Measurements from ENCODE around the gene TBC1D3L. TPM values are rescaled to one million over a fixed set of nuclear protein-coding genes. Genes with fewer than 3 reads are reported as not detected.
"Not testable (repeated sequence)": the region's sequence is repeated elsewhere in the genome, so short reads cannot be mapped to it uniquely, and the experiment has no call there.

The TBC1D3L gene
- total RNA-seq = 10 to 100 TPM in 5 of 6 donors, 1 to 10 TPM in 1; 9.4 to 57.6 (median 17.8) TPM

- H3K4me1 ChIP-seq; H3K9me3 ChIP-seq; H3K27ac ChIP-seq; DNase-seq; H3K4me3 ChIP-seq; H3K36me3 ChIP-seq; H3K27me3 ChIP-seq; ATAC-seq (ENCODE audit: low FRiP score in 2 of 2): not testable (repeated sequence)
- no CpG with 5 or more reads among the region's 11 CpGs for WGBS, 2 donors
Measured at GRCh38 chr17:37988960-37989359, at the start of gene TBC1D3L. Gene TBC1D3L (minus strand): TSS chr17:37989060. CDS start chr17:37987520, 1,540 bp downstream.

GRCh38 chr17:38003676-38004075, 14.8 kb upstream of the TBC1D3L start, which contains the start of gene TBC1D3D:
Gene TBC1D3D (plus strand): TSS chr17:38003976. CDS start chr17:38005561, 1,585 bp downstream.
- H3K27ac ChIP-seq; H3K27me3 ChIP-seq; H3K9me3 ChIP-seq; ATAC-seq (ENCODE audit: low FRiP score in 2 of 2); H3K4me1 ChIP-seq; H3K4me3 ChIP-seq; DNase-seq; H3K36me3 ChIP-seq: not testable (repeated sequence)
- no CpG with 5 or more reads among the region's 11 CpGs for WGBS, 2 donors

Small RNA genes within 50 kb of the gene (small RNA-seq; reads per million reads assigned to genes)
- 0 reads per million in 4 donors for gene RF00001

Other genes starting within 250 kb of the TBC1D3L start
- gene HNF1B, start 244.0 kb downstream of the TBC1D3L start, total RNA-seq = 10 to 100 TPM; 14.4 to 31.4 (median 16.0) TPM
- gene TBC1D3K, start 64.6 kb downstream of the TBC1D3L start, total RNA-seq = under 1 TPM in 1 of 6 donors, not detected in 5; 0.15 TPM
- under 1 TPM in 2 of 6 donors, not detected in 4; 0.47 to 0.76 TPM for gene TBC1D3D, start 14.9 kb upstream of the TBC1D3L start, total RNA-seq
- under 1 TPM in 1 of 6 donors, not detected in 5; 0.29 TPM for gene TBC1D3C, start 79.6 kb upstream of the TBC1D3L start, total RNA-seq
- gene TBC1D3E, start 138.9 kb upstream of the TBC1D3L start, total RNA-seq = not detected
- gene TBC1D3, start 203.5 kb upstream of the TBC1D3L start, total RNA-seq = not detected

All from upper lobe of left lung (tissue), 6 donors.